GM04504 (cell line): Measurements from ENCODE around the gene USP34.
A peak's percentile ranks its signal among the peaks of the same experiment; 100 is the strongest.

ENCODE experiments used
- DNase-seq: peaks from one replicate; pipeline ENCODE4 v3.0.0-alpha.2; 2012; ENCODE audit warnings: low read depth

Gene USP34

GRCh38 chr2:61295981-61296380 lies 174.9 kb downstream of the USP34 start:
- no peak for DNase-seq

GRCh38 chr2:61291851-61292575 lies 178.9 kb downstream of the USP34 start:
- DNase-seq: no peak

GRCh38 chr2:61288070-61288841 lies 182.6 kb downstream of the USP34 start:
- no peak for DNase-seq

- no peak for DNase-seq
Observed at GRCh38 chr2:61287254-61287653, 183.6 kb downstream of the USP34 start.

GRCh38 chr2:61283443-61284160 lies 187.3 kb downstream of the USP34 start:
- no peak for DNase-seq

GRCh38 chr2:61282104-61282590 lies 188.7 kb downstream of the USP34 start:
- no peak for DNase-seq

- DNase-seq: no peak
Observed at GRCh38 chr2:61281321-61281720, 189.6 kb downstream of the USP34 start.

GRCh38 chr2:61277756-61278155 lies 193.1 kb downstream of the USP34 start:
- DNase-seq: no peak

GRCh38 chr2:61275575-61276184 lies 195.2 kb downstream of the USP34 start:
- no peak for DNase-seq

GRCh38 chr2:61272421-61273070 lies 198.3 kb downstream of the USP34 start:
- no peak for DNase-seq

- DNase-seq: no peak
Observed at GRCh38 chr2:61268249-61268648, 202.6 kb downstream of the USP34 start.

GRCh38 chr2:61266632-61267505 lies 204.0 kb downstream of the USP34 start:
- DNase-seq: no peak

GRCh38 chr2:61263830-61264229 lies 207.1 kb downstream of the USP34 start:
- DNase-seq: no peak

- no peak for DNase-seq
Observed at GRCh38 chr2:61262699-61263098, 208.2 kb downstream of the USP34 start.

- no peak for DNase-seq
Observed at GRCh38 chr2:61257446-61257845, 213.4 kb downstream of the USP34 start.

- peak; percentile 19 for DNase-seq
Observed at GRCh38 chr2:61255580-61256437, 215.1 kb downstream of the USP34 start.

GRCh38 chr2:61254536-61254935 lies 216.4 kb downstream of the USP34 start:
- no peak for DNase-seq

GRCh38 chr2:61253136-61253535 lies 217.8 kb downstream of the USP34 start:
- DNase-seq: no peak

GRCh38 chr2:61252031-61252430 lies 218.9 kb downstream of the USP34 start:
- DNase-seq: no peak
